Inflammatory macrophage treated with lipopolysaccharide for 4 hours (primary cell): ENCODE data around the gene ARHGEF17.
A peak's percentile ranks its signal among the peaks of the same experiment; 100 is the strongest.

Experiments
- DNase-seq: peaks from one replicate; pipeline ENCODE4 v3.0.0-alpha.2; 2020

ARHGEF17 gene

GRCh38 chr11:73416786-73417185 lies 108.7 kb downstream of the ARHGEF17 start:
- peak; percentile 40 for DNase-seq
